ENCODE results near the gene FAM174B.

FAM174B gene

DNA sequence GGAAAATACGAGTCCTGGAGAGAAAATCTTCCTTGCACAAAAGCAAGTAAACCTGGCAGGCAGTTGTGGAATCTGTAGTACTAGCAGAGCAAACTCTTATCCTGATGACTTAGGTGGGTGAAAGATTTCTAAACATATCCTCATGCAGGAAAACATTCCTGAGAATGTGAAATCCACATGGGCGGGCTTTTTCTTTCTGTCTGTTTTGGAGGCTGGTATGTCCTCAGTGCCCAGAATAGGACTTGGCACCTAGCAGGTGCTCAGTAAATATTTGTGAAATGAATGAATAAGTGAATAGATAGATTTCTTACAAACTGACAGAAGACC lies 53.3 kb downstream of the FAM174B start:
- DNase-seq (ENCODE audit: insufficient read length) (no peak), FAIRE-seq (no peak)
- TF ChIP-seq POLR2A (IDR thresholded peaks at IDR 0.05; ENCODE audit: low read depth, low read length) (no peak), POLR2AphosphoS5 (IDR thresholded peaks at IDR 0.05; ENCODE audit: low read depth, low read length) (no peak), TAF1 (IDR thresholded peaks at IDR 0.05; ENCODE audit: borderline replicate concordance, low read depth, low read length) (no peak)

DNA sequence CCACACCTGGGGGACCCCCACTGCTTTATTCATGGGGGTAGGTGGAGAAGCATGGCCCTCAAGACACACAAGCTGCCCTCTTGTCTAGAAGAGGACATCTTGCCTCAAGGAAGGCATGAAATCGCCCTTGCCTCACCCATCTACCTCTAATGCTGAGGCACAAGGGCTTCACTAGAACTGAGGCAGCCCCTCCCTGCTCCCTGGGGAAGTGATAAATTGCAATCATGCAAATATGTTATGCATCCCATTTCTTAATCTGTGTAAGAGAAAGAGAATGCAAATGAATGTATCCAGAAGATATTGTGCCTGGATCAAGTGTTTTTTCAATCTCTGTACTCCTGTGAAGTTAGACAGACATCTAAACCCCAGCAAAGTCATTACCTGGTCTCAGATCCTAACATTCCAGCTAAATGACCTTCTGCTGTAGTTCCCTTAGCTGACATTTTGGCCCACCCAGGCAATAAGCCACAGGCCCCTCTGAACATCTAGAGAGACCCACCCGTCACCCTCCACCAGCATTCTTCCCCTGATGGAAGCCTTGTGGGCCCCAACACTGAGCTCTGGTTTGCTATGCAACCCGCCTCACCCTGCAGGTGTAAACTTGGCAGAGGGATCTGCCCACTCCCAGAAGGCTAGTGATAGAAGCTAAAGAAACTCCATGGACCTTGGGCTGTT lies 53.8 kb downstream of the FAM174B start:
- TF ChIP-seq POLR2AphosphoS5 (IDR thresholded peaks at IDR 0.05; ENCODE audit: low read depth, low read length): no peak
- TF ChIP-seq TAF1 (IDR thresholded peaks at IDR 0.05; ENCODE audit: borderline replicate concordance, low read depth, low read length): no peak
- DNase-seq (ENCODE audit: insufficient read length) (no peak), FAIRE-seq (no peak)

DNA sequence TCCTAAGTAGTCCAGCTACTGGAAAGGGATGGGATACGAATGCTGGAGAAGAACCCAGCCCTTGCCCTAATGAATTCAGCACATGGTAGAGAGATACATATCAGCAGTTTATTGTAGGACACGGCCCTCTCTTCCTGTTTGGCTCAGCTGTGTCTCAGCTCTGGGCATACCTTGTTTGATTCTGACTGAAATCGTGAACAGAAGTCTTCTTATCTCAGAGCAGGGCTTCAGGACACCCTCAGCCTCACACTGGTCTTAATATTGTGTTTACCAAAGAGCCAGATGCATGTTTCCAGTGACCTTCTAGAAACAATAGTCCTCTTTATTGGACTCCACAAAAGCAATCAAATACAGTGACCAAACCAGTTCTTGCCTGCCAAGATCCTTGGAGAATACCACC lies 54.7 kb downstream of the FAM174B start:
- no peak for TF ChIP-seq POLR2AphosphoS5 (IDR thresholded peaks at IDR 0.05; ENCODE audit: low read depth, low read length)
- TF ChIP-seq POLR2A (IDR thresholded peaks at IDR 0.05; ENCODE audit: low read depth, low read length): no peak
- TF ChIP-seq TAF1 (IDR thresholded peaks at IDR 0.05; ENCODE audit: borderline replicate concordance, low read depth, low read length): no peak
- DNase-seq (ENCODE audit: insufficient read length): no peak
- FAIRE-seq: no peak

DNA sequence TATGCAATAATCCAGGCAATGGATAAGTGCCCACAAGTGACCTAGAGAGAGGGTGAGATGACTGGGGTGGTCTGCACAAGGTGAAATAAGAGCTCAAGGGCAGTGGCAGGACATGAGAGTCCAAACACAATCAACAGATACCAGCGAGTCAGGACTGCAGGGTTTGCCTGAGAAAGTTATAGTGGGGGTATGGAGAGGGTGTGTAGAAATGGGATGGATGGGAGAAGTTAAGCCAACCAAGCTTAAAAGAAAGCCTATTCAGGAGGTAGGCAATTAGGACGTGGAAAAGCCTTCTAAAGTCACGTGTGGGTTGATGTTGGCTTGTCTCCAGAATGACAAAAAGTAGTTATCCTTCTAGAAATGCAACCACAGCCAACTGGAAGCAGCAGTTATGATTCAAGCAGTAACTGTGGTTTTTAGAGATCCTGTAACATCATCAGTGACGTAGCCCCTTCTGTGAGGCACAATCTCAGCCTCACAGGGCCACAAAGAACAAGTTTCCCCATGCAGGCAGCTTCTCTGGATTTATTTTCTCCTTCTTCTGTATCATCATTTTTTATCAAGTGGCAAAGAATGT lies 56.1 kb downstream of the FAM174B start:
- TF ChIP-seq POLR2AphosphoS5 (IDR thresholded peaks at IDR 0.05; ENCODE audit: low read depth, low read length) (no peak), TAF1 (IDR thresholded peaks at IDR 0.05; ENCODE audit: borderline replicate concordance, low read depth, low read length) (no peak), POLR2A (IDR thresholded peaks at IDR 0.05; ENCODE audit: low read depth, low read length) (no peak)
- DNase-seq (ENCODE audit: insufficient read length) (no peak), FAIRE-seq (no peak)

DNA sequence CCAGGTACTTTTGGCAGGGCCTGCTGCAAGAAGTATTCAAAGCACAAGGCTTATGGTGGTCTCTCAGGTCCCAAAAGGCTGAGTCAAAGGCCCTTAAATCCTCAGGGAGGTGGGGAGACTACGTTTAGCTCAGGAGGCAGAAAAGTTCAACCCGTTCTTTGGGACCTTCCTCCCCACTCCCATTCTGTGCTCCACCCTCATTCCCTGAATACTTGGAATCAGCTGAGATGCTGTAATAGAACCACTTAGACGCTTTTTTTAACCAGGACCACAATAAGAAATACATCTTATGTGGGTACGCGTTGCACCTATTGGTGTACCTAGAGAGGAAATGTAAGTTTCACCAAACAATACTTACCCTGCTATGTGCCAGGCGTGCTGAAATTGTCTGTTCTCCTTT lies 58.0 kb downstream of the FAM174B start:
- no peak for FAIRE-seq
- no peak for TF ChIP-seq POLR2A (IDR thresholded peaks at IDR 0.05; ENCODE audit: low read depth, low read length)
- TF ChIP-seq TAF1 (IDR thresholded peaks at IDR 0.05; ENCODE audit: borderline replicate concordance, low read depth, low read length): no peak
- TF ChIP-seq POLR2AphosphoS5 (IDR thresholded peaks at IDR 0.05; ENCODE audit: low read depth, low read length): no peak
- DNase-seq (ENCODE audit: insufficient read length): no peak

DNA sequence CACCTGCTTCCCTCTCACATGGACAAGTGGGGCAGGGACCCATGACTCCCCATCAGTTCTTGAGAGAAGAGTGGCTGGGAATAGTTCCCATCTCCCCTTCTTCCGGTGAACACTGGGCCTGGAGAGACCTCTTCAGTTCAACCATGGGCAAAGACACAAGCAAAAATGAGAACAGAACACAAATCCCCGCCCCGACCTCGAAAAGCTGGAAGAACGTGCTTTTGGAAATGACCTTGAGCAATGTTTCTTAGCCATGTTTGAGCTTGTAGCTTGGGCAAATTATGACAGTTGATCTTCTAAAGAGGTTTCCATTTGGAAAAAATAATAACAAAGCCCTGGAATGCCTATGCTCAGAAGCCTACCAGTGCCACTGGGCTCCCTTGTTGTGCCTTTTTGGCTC lies 59.0 kb downstream of the FAM174B start:
- FAIRE-seq (no peak), DNase-seq (ENCODE audit: insufficient read length) (no peak)
- TF ChIP-seq TAF1 (IDR thresholded peaks at IDR 0.05; ENCODE audit: borderline replicate concordance, low read depth, low read length) (no peak), POLR2AphosphoS5 (IDR thresholded peaks at IDR 0.05; ENCODE audit: low read depth, low read length) (no peak), POLR2A (IDR thresholded peaks at IDR 0.05; ENCODE audit: low read depth, low read length) (no peak)

DNA sequence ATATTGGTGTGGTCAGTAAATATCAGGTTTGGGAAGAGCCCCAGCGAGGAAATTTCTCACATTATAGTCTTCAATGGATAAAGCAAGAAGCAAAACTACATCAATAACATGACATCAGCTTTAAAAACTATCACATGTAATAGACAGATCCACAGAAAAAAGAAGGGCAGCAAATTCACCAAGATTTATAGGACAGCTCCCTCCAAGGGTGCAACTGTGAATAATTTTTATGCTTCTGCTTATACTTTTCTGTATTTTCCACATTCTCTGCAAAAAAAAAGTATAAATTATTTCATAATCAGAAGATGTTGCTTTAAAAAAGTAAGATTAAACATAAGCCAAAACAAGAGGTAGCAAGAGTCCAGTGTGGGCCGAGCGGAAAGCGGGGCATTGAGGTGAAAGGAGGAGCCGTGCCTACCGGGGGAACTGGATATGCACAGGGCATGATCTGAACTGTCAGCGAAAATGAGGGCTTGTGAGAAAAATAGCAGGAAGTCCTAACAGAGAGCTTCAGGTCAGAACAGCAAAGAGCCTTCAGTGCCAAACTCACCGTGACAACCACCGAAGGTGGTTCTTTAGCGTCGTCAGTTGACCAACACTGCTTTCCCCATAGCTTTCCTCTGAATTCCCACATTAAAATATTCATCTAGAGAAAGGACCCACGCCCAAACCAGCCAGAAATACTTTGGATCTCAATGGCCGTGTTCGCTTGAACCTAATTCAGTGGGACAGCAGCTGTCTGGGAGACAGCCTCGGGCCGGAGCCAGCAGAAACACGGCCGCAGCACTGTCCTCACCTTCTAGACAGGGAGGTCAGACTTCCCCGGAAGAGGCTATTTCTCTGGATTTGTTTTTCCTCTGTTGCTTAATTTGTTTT lies 59.8 kb downstream of the FAM174B start:
- TF ChIP-seq POLR2A (IDR thresholded peaks at IDR 0.05; ENCODE audit: low read depth, low read length) (no peak), TAF1 (IDR thresholded peaks at IDR 0.05; ENCODE audit: borderline replicate concordance, low read depth, low read length) (no peak), POLR2AphosphoS5 (IDR thresholded peaks at IDR 0.05; ENCODE audit: low read depth, low read length) (no peak)
- FAIRE-seq (no peak), DNase-seq (ENCODE audit: insufficient read length) (no peak)

DNA sequence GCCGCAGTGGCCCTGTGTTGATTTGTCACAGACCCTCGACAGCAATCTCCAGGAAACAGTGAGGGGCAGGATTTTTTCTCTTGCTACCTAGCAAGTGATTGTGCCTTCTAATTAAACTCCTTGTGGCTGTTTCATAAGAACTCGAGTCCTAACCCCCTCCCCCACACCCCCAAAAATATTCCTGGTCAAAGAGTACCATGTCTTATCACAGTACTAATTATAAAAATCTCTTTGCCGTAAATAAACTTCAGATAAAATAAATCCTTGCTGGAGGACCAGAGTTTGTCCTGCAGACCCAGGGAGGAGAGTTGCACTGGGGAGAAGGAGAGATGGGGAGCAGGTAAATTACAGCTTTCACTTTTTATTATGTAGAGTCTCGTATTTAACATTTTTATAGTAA lies 64.3 kb downstream of the FAM174B start:
- no peak for FAIRE-seq
- TF ChIP-seq POLR2AphosphoS5 (IDR thresholded peaks at IDR 0.05; ENCODE audit: low read depth, low read length) (no peak), TAF1 (IDR thresholded peaks at IDR 0.05; ENCODE audit: borderline replicate concordance, low read depth, low read length) (no peak), POLR2A (IDR thresholded peaks at IDR 0.05; ENCODE audit: low read depth, low read length) (no peak)

DNA sequence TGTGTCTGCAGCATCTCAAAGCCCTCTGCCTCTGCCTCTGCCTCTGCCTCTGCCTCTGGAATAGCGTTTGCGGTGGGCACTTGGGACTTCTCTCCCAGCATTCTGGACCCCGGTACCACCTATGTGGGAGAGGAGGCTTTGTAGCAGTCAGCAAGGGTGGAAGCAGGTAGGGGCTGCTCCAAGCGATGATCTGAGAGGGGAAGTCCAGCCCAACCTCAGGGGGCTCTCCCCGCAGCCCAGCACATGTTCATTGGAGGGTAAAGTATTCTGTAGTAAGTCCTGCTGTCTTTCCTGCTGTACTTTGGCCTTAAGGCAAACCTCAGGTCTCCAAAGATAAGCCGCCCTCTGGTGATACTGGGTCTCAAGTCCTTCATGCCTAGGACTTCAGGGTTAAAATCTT lies 68.6 kb downstream of the FAM174B start:
- FAIRE-seq: no peak
- TF ChIP-seq POLR2A (IDR thresholded peaks at IDR 0.05; ENCODE audit: low read depth, low read length): no peak
- no peak for DNase-seq (ENCODE audit: insufficient read length)

More for the DNA sequence above, 64.3 kb downstream of the FAM174B start:
- no peak for DNase-seq (ENCODE audit: insufficient read length)

DNA sequence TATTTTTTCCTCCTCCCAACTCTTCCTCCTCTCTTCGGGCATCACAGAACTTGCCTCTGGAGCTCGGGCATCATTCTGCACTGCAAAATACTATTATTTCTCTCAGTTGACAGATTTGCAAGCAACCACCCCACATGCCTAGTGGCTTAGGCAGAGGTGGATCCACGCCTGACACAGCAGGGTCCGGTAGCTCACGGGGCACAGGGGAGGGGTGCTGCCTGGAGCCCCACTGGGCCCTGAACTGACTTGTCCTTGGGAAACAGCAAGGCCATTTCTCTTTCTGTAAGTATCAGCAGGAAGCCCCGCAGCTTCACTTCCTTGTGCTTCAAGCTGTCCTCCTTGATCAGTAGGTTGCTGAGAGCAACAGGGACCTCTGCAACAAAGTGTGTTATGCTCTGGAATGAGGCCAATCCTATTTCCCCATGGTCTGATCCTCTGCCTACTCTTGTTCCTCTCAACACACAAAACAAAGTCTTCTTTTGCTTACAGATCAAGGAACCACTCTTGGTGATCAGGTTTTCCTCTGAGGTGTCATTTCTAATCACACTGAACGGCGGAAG lies 69.1 kb downstream of the FAM174B start:
- FAIRE-seq (no peak), DNase-seq (ENCODE audit: insufficient read length) (no peak)
- TF ChIP-seq TAF1 (IDR thresholded peaks at IDR 0.05; ENCODE audit: borderline replicate concordance, low read depth, low read length) (no peak), POLR2AphosphoS5 (IDR thresholded peaks at IDR 0.05; ENCODE audit: low read depth, low read length) (no peak), POLR2A (IDR thresholded peaks at IDR 0.05; ENCODE audit: low read depth, low read length) (no peak)

DNA sequence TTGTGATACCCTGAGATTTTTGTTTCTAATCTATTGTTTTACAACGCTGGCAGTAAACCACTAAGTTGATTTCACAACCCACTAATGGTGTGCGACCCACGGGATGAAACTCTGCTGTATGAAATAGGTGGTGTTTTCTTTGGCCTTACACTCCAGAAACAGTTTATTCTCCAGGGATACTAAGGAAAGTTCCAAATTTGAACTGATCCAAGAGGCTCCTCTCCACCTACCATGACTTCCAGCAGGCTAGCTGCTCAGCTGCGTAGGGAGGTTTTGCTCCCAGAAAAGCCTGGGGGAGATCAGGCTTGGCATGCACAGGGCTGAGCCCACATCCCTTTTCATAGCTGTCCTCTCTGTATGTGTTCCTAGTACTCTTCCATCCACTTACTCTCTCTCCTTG lies 71.5 kb downstream of the FAM174B start:
- no peak for TF ChIP-seq POLR2A (IDR thresholded peaks at IDR 0.05; ENCODE audit: low read depth, low read length)
- TF ChIP-seq TAF1 (IDR thresholded peaks at IDR 0.05; ENCODE audit: borderline replicate concordance, low read depth, low read length): no peak
- TF ChIP-seq POLR2AphosphoS5 (IDR thresholded peaks at IDR 0.05; ENCODE audit: low read depth, low read length): no peak
- DNase-seq (ENCODE audit: insufficient read length): no peak
- no peak for FAIRE-seq

Data from GM12892 (cell line).